ENCODE data around the gene CPSF4L. TPM values are rescaled to one million over a fixed set of nuclear protein-coding genes. Genes with fewer than 3 reads are reported as not detected.

Gene CPSF4L
- polyA plus RNA-seq, 1 of the 3 experiments (the other 2 are of a cell fraction) = 0.10 TPM

GRCh38 chr17:73231841-73232586, 29.7 kb downstream of the CPSF4L start:
- Histone ChIP-seq H3K79me2 (ENCODE audit: insufficient read depth) (peaks cover 85% of the 10 kb centered on the region), H3K4me2 (peak overlapping the region; percentile 78), H3F3A (replicated peaks; ENCODE audit: insufficient read depth) (peaks cover 22% of the 10 kb centered on the region), H3K9me3 (no peaks in the 10 kb centered on the region), H2AFZ (ENCODE audit: low read depth) (peak overlapping the region; percentile 89), H3K36me3 (replicated peaks in 1 of 2; ENCODE audit: control insufficient read depth in 1 of 2, insufficient read depth in 2 of 2, low read length in 1 of 2) (peaks cover 16 to 19% of the 10 kb centered on the region in 2 experiments), H3K27ac (ENCODE audit: low read depth in 2 of 2, low read length in 1 of 2) (peak overlapping the region; percentile 59 to 87), H3K4me1 (ENCODE audit: control insufficient read depth in 1 of 2, insufficient read depth in 2 of 2, low read depth in 1 of 2, low read length in 1 of 2) (peaks cover 24 to 29% of the 10 kb centered on the region in 2 experiments), H3K27me3 (ENCODE audit: insufficient read depth) (no peaks in the 10 kb centered on the region), H3K9ac (peak overlapping the region; percentile 82), H3K9me2 (no peaks in the 10 kb centered on the region), H4K20me1 (ENCODE audit: insufficient read depth) (peaks cover 25% of the 10 kb centered on the region), H3K4me3 (ENCODE audit: low read depth in 2 of 2, low read length in 1 of 2) (peak overlapping the region; percentile 97 to 98)
- peak; percentile 100 for DNase-seq
- 1% methylated on average over 23 of the region's 63 CpGs for WGBS (ENCODE audit: low lambda C conversion rate)
- 0 out of 2 replicates have a peak, but pooled peaks have one; percentile 24 for TF ChIP-seq RAD21 (IDR thresholded peaks at IDR 0.05; ENCODE audit: low read length)
- TF ChIP-seq MAX (IDR thresholded peaks at IDR 0.05; ENCODE audit: low read depth) = 0 out of 2 replicates have a peak, but pooled peaks have one; percentile 46
- TF ChIP-seq ELF1 (IDR thresholded peaks at IDR 0.05) = peak; percentile 82
- TF ChIP-seq TEAD4 (IDR thresholded peaks at IDR 0.05; ENCODE audit: borderline replicate concordance, insufficient read depth) = no peak
- no peak for TF ChIP-seq FOSL2 (IDR thresholded peaks at IDR 0.05; ENCODE audit: borderline replicate concordance, low read depth)
- peak; percentile 32; the same call in 1 of the 2 replicates for TF ChIP-seq SMC3 (IDR thresholded peaks at IDR 0.05; ENCODE audit: low read depth, low read length)
- TF ChIP-seq MEF2A (IDR thresholded peaks at IDR 0.05; ENCODE audit: borderline replicate concordance, low read depth) = no peak
- TF ChIP-seq POLR2AphosphoS5 (IDR thresholded peaks at IDR 0.05; ENCODE audit: low read depth, low read length) = peak; percentile 61; the same call in 1 of the 2 replicates
- TF ChIP-seq CTCF (IDR thresholded peaks at IDR 0.05) = peak; percentile 10; the same call in 1 of the 2 replicates
- peak; percentile 99 for TF ChIP-seq NRF1 (IDR thresholded peaks at IDR 0.05; ENCODE audit: low read depth, low read length)
- peak in 1 of 2 experiments; percentile 47; a peak in 2 of 4 replicates for TF ChIP-seq EP300 (IDR thresholded peaks at IDR 0.05; ENCODE audit: borderline replicate concordance in 1 of 2, low read depth in 1 of 2, low read length in 1 of 2)
- TF ChIP-seq RFX5 (IDR thresholded peaks at IDR 0.05; ENCODE audit: low read length) = no peak
- peak; percentile 63; the same call in 1 of the 2 replicates for TF ChIP-seq TAF1 (IDR thresholded peaks at IDR 0.05; ENCODE audit: borderline replicate concordance, low read depth, low read length)
- TF ChIP-seq RXRA (IDR thresholded peaks at IDR 0.05; ENCODE audit: borderline replicate concordance, low read depth) = no peak
- TF ChIP-seq GABPA (IDR thresholded peaks at IDR 0.05; ENCODE audit: low read depth) = peak; percentile 74
- peak; percentile 69; the same call in 1 of the 2 replicates for TF ChIP-seq SIN3A (IDR thresholded peaks at IDR 0.05; ENCODE audit: borderline replicate concordance, low read depth, low read length)
- TF ChIP-seq CHD2 (IDR thresholded peaks at IDR 0.05; ENCODE audit: low read length, partially characterized antibody) = no peak
- peak; percentile 42; the same call in 1 of the 2 replicates for TF ChIP-seq YY1 (IDR thresholded peaks at IDR 0.05; ENCODE audit: low read depth)
- no peak for TF ChIP-seq EZH2phosphoT487 (IDR thresholded peaks at IDR 0.05; ENCODE audit: borderline replicate concordance, low read depth)
- TF ChIP-seq MXI1 (IDR thresholded peaks at IDR 0.05; ENCODE audit: low read depth, low read length) = peak; percentile 66
- TF ChIP-seq REST (IDR thresholded peaks at IDR 0.05; ENCODE audit: low read depth, low read length) = no peak; the same call in 1 of the 2 replicates
- ChIA-PET POLR2A (interaction anchor here (0.9 to 1.9 kb wide), 10 partner anchors 9 to 138 kb away, joined by 3 to 14 read pairs (median 4); partner anchors contain the start of genes CDC42EP4 and COG1), CTCF (interaction anchor here (0.7 to 3.7 kb wide), 20 partner anchors 10 to 675 kb away, joined by 3 to 18 read pairs (median 8); partner anchors contain the start of genes COG1 and SSTR2)
